ENCODE data around the gene IFT74. TPM values are rescaled to one million over a fixed set of nuclear protein-coding genes. Genes with fewer than 3 reads are reported as not detected.
"Not testable (repeated sequence)": the region's sequence is repeated elsewhere in the genome, so short reads cannot be mapped to it uniquely, and the experiment has no call there.

The IFT74 gene
- total RNA-seq, 1 experiment from 2014 or later: 6.2 TPM

DNA sequence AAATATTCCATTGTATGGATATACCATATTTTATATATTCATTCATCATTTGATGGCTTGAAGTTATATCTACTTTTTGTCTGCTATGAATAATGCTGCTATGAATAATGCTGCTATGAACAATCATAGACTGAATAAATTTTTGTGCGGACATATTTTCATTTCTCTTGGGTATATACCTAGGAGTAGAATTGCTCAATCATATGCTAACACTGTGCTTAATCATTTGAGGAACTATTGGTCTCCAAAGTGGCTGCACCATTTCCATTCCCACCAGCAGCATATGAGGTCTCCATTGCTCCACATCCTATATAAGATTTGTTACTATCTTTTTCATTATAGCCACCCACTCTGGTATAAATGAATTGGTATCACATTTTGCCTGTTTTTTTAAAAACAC is 134.5 kb downstream of the IFT74 start:
- POLR2A ChIA-PET (ENCODE audit: unreplicated experiment): interaction anchor here (0.6 kb wide), 1 partner anchor 23 kb away, joined by 8 read pairs; no protein-coding TSS in a partner anchor
- no peaks in the 10 kb centered on the region for H3K27me3 ChIP-seq (ENCODE audit: low read length)
- H3F3A ChIP-seq (ENCODE audit: low read length, unreplicated experiment): no peaks in the 10 kb centered on the region
- CTCF ChIA-PET: no interaction called here
- ATAC-seq: no peak
- intact Hi-C loops (cut with micrococcal nuclease): no loop called here
- TF ChIP-seq, protein P1, sequence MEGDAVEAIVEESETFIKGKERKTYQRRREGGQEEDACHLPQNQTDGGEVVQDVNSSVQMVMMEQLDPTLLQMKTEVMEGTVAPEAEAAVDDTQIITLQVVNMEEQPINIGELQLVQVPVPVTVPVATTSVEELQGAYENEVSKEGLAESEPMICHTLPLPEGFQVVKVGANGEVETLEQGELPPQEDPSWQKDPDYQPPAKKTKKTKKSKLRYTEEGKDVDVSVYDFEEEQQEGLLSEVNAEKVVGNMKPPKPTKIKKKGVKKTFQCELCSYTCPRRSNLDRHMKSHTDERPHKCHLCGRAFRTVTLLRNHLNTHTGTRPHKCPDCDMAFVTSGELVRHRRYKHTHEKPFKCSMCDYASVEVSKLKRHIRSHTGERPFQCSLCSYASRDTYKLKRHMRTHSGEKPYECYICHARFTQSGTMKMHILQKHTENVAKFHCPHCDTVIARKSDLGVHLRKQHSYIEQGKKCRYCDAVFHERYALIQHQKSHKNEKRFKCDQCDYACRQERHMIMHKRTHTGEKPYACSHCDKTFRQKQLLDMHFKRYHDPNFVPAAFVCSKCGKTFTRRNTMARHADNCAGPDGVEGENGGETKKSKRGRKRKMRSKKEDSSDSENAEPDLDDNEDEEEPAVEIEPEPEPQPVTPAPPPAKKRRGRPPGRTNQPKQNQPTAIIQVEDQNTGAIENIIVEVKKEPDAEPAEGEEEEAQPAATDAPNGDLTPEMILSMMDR (conservative IDR thresholded peaks at IDR 0.05; ENCODE audit: low read depth, low read length): no peak
- no peak for TF ChIP-seq EZH2 (IDR thresholded peaks at IDR 0.05; ENCODE audit: low read length, unreplicated experiment)
- TF ChIP-seq EZH2phosphoT487 (IDR thresholded peaks at IDR 0.05; ENCODE audit: borderline replicate concordance, low read length): no peak
- no peaks in the 10 kb centered on the region for H3K79me2 ChIP-seq (ENCODE audit: low read length)
- H3K4me3 ChIP-seq (ENCODE audit: low read length): no peak overlapping the region
- no peaks in the 10 kb centered on the region for H4K20me1 ChIP-seq (ENCODE audit: low read length)
- no peak overlapping the region for H2AFZ ChIP-seq (ENCODE audit: low read length)
- H3K9me2 ChIP-seq (replicated peaks; ENCODE audit: low read length): no peaks in the 10 kb centered on the region
- no peak overlapping the region for H3K4me2 ChIP-seq (ENCODE audit: low read length)
- no peak for DNase-seq
- no peak overlapping the region for H3K27ac ChIP-seq (ENCODE audit: low read length)
- BruUV-seq (replicated peaks): no TSS peak
- H3K9me3 ChIP-seq (ENCODE audit: low read length): no peaks in the 10 kb centered on the region
- no peak overlapping the region for H3K9ac ChIP-seq (ENCODE audit: low read length)
- no peaks in the 10 kb centered on the region for H3K36me3 ChIP-seq (ENCODE audit: low read depth, low read length)
- peaks cover 22% of the 10 kb centered on the region for H3K4me1 ChIP-seq (ENCODE audit: insufficient read depth, low read length)

DNA sequence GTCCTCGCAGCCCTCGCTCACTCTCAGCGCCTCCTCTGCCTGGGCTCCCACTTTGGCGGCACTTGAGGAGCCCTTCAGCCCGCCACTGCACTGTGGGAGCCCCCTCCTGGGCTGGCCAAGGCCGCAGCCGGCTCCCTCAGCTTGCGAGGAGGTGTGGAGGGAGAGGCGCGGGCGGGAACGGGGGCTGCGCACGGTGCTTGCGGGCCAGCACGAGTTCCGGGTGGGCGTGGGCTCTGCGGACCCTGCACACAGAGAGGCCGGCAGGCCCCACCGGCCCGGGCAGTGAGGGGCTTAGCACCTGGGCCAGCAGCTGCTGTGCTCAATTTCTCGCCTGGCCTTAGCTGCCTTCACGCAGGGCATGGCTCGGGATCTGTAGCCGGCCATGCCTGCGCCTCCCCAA is 136.3 kb downstream of the IFT74 start:
- H3K4me2 ChIP-seq (ENCODE audit: low read length); BruUV-seq (replicated peaks); POLR2A ChIA-PET (ENCODE audit: unreplicated experiment); CTCF ChIA-PET; ATAC-seq; H3F3A ChIP-seq (ENCODE audit: low read length, unreplicated experiment); H3K9me2 ChIP-seq (replicated peaks; ENCODE audit: low read length); H4K20me1 ChIP-seq (ENCODE audit: low read length); H3K9me3 ChIP-seq (ENCODE audit: low read length); H3K9ac ChIP-seq (ENCODE audit: low read length); H3K27me3 ChIP-seq (ENCODE audit: low read length); intact Hi-C loops (cut with micrococcal nuclease); DNase-seq; H3K4me3 ChIP-seq (ENCODE audit: low read length); H3K27ac ChIP-seq (ENCODE audit: low read length); H3K79me2 ChIP-seq (ENCODE audit: low read length); H2AFZ ChIP-seq (ENCODE audit: low read length); H3K36me3 ChIP-seq (ENCODE audit: low read depth, low read length): not testable (repeated sequence)
- peaks cover 21% of the 10 kb centered on the region for H3K4me1 ChIP-seq (ENCODE audit: insufficient read depth, low read length)

DNA sequence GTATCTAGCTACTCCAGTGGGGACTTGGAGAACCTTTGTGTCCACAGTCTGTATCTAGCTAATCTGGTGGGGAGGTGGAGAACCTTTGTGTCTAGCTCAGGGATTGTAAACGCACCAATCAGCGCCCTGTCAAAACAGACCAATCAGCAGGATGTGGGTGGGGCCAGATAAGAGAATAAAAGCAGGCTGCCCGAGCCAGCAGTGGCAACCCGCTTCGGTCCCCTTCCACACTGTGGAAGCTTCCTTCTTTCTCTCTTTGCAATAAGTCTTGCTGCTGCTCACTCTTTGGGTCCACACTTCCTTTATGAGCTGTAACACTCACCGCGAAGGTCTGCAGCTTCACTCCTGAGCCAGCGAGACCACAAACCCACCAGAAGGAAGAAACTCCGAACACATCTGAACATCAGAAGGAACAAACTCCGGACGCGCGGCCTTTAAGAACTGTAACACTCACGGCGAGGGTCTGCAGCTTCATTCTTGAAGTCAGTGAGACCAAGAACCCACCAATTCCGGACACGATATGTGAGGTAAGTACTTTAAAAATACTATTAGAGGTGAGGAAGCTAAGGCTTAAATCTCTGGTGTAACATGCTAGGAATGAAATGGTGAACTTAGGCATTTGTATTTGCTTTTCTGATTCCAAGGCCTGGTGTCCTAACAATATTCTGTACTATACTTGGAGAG is 137.3 kb downstream of the IFT74 start:
- H3K4me3 ChIP-seq (ENCODE audit: low read length); DNase-seq; ATAC-seq; H3K9ac ChIP-seq (ENCODE audit: low read length); H4K20me1 ChIP-seq (ENCODE audit: low read length); H3K36me3 ChIP-seq (ENCODE audit: low read depth, low read length); H2AFZ ChIP-seq (ENCODE audit: low read length); H3F3A ChIP-seq (ENCODE audit: low read length, unreplicated experiment); BruUV-seq (replicated peaks); H3K9me2 ChIP-seq (replicated peaks; ENCODE audit: low read length); H3K9me3 ChIP-seq (ENCODE audit: low read length); CTCF ChIA-PET; H3K79me2 ChIP-seq (ENCODE audit: low read length); H3K27me3 ChIP-seq (ENCODE audit: low read length); intact Hi-C loops (cut with micrococcal nuclease); H3K4me2 ChIP-seq (ENCODE audit: low read length); POLR2A ChIA-PET (ENCODE audit: unreplicated experiment): not testable (repeated sequence)
- peaks cover 21% of the 10 kb centered on the region for H3K4me1 ChIP-seq (ENCODE audit: insufficient read depth, low read length)
- H3K27ac ChIP-seq (ENCODE audit: low read length): 0 out of 2 replicates have a peak overlapping the region, but pooled peaks have one; percentile 76
